Fibroblast of skin of abdomen (primary cell): Measurements from ENCODE around the gene E2F4.

Experiments
- DNase-seq: peaks from one replicate; pipeline ENCODE4 v3.0.0-alpha.2; 2013

Gene E2F4

GRCh38 chr16:67236563-67237395, 44.8 kb downstream of the E2F4 start:
- DNase-seq: peak; percentile 34

GRCh38 chr16:67237396-67238277, 45.7 kb downstream of the E2F4 start:
- no peak for DNase-seq

- no peak for DNase-seq
Observed at GRCh38 chr16:67238278-67238575, 46.3 kb downstream of the E2F4 start.

DNA sequence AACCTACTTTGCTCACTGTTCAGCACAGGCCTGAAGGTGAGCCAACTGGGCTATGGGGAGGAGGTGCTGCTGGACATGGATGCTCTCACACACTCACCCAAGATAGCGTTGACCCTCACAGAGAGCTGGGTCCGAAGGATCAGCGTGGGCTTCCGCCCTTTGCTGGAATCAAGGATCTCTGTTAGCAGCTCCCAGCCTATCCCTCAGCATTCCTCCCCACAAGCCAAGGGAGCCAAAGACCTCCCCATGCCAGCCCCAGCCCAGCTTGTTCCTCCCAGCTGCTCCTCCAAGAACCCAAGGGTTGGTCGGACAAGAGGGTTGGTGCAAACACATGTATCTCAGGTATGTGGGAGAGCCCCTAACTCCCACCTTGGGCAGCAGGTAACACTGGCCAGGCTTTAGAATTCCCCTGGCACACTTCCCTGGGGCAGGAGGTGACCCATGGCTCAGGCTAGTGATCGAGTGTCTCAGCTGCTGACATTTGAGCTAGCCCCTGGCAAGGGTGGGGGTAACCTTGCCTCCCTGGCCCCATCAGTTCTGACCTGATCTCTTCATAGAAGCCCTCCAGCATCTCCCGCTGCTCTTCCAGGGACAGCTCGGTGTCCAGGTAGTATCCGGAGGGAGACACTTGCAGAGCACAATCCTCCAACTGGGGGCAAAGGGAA, 47.0 kb downstream of the E2F4 start:
- DNase-seq: no peak

DNA sequence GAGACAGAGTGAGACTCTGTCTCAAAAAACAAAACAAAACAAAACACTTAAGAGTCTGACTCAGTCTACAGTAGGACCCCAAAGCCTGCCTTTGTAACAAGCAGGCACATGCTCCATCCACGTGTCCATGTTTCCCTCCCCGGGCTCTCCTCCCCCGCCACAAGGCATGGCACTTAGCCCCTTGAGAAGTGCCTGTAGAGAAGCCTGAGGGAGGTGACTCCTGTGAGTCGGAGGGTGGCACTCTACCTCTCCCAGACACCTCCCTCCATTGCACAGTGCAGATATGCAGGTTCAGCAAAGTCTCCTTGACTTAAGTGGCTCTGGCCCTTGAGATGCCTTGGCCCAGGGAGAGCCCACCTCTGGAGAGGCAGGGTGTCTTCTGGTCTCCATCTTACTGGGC, 48.6 kb downstream of the E2F4 start:
- peak; percentile 37 for DNase-seq

- DNase-seq: peak; percentile 84
Observed at GRCh38 chr16:67241008-67241900, 49.3 kb downstream of the E2F4 start.

- no peak for DNase-seq
Observed at GRCh38 chr16:67242138-67242730, 50.3 kb downstream of the E2F4 start.

DNA sequence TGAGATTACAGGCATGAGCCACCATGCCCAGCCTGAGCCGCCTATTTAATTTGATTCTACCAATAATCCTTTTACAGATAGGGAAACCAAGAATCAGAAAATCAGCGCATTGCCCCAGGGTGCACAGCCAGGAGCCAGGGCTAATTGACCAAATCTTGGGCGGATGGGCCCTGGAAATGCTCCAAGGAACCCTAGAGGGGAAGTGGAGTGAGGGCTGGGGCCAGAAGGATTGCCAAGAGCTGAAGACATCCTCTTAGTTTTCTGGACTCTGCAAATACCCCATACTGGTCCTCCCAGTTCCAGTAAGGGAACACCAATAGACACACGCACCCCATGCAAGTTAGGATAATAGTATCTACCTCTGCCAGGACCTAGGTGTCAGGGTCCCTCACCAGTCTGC, 51.5 kb downstream of the E2F4 start:
- no peak for DNase-seq

DNA sequence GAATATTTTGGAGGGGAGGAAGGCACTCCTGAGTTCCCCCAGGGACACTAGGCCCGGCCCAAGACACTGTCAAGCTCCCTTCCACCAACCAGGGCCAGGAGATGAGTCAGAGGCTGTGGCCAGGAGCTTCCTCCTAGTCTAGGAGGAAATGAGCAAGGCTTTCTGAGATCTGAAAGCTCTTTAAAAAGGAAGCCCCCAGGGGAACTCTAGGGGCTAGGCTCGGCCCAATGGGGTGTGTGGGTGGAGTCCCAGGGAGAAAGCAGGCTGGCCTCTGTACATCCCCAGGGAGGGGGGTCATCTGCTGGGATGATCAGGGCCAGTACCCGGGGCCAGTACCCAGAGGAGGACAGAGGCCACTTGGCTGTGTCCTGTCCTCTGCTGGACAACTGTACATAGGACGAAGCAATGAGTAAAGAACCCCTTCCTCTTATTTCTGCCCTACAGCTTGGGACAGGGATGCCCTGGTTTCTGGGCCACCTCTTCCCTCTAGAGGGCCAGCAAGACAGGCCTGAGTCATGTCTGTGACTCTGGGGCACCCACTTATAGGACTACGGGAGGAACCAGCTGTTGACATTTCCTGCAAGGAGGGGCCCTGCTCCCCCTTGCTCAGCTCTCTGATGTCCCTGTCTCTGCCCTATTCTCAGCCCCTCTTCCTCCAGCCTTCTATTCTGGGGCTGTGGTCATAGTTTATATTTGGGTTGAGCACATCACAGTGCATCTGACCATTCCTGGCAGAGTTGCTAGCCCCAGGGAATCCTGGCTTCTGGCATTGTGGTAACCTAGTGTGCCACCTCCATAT, 52.6 kb downstream of the E2F4 start:
- peak; percentile 91 for DNase-seq

GRCh38 chr16:67245186-67245585, 53.2 kb downstream of the E2F4 start:
- no peak for DNase-seq

GRCh38 chr16:67245674-67246080, 53.7 kb downstream of the E2F4 start:
- DNase-seq: no peak

GRCh38 chr16:67246081-67246755, 54.3 kb downstream of the E2F4 start:
- peak; percentile 88 for DNase-seq

- no peak for DNase-seq
Observed at GRCh38 chr16:67246756-67247191, 54.8 kb downstream of the E2F4 start.

GRCh38 chr16:67247192-67248072, 55.5 kb downstream of the E2F4 start, which contains the start of gene FHOD1:
Gene FHOD1 (minus strand): TSS chr16:67247481. CDS start chr16:67247410, 71 bp downstream.
- DNase-seq: peak; percentile 94

- no peak for DNase-seq
Observed at GRCh38 chr16:67248073-67248400, 56.1 kb downstream of the E2F4 start.
